ENCODE results near the gene FAM117A.
A peak's percentile ranks its signal among the peaks of the same experiment; 100 is the strongest.

GRCh38 chr17:49703557-49704277 is 60.2 kb downstream of the FAM117A start:
- TF ChIP-seq EZH2 (IDR thresholded peaks at IDR 0.05) (no peak), CTCF (IDR thresholded peaks at IDR 0.05) (peak; percentile 63), EZH2phosphoT487 (IDR thresholded peaks at IDR 0.05) (no peak)
